ENCODE results near the gene ANKS1B.

ANKS1B gene

DNA sequence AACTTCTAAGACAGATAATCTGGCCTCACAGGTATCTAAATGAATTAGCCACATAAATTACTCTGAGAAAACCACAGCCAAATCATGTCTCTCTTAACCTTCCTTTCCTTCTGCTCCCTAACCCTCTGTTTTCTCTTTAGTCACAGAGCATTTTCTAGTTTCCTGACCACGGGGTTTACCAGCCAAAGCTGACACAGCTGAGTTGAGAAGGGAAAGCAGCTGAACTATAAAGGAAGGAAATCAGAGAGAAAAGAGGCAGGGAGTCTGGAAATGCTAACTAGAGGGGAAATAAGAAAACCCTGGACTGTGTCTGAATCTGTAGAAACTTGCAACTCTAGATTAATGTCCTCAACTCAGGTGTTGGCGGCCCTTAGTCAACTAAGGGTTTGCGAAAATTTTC, 24.4 kb downstream of the ANKS1B start:
- DNase-seq (ENCODE audit: low read depth in 2 of 2) = no peak

DNA sequence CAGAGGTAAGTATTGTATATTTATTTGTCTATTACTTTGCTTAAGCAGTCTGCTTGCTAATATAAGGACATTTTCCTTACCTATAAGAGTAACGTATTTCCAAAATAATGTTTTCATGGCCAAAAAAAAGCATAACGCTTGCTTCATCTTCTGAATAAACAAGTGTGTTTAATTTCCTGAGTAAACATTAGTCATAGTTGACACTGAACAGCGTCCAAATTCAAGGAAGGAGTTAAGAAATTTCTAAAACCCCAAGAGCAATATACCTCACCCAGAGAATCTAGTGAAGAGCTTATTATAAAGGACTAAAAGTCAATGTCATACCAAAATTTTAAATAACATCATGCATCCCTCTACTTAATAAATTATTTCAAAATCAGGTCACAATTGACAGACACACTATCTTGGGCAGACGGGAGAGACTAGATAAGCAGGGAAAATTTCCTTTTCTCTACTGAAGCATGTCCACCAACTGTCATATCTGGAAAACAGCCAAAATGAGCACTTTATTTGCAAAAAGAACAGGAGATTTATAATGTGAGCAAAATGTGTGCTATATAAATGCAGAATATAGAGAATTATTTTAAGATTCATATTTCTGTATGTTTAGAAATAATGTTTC, 25.1 kb downstream of the ANKS1B start:
- no peak for DNase-seq (ENCODE audit: low read depth in 2 of 2)

DNA sequence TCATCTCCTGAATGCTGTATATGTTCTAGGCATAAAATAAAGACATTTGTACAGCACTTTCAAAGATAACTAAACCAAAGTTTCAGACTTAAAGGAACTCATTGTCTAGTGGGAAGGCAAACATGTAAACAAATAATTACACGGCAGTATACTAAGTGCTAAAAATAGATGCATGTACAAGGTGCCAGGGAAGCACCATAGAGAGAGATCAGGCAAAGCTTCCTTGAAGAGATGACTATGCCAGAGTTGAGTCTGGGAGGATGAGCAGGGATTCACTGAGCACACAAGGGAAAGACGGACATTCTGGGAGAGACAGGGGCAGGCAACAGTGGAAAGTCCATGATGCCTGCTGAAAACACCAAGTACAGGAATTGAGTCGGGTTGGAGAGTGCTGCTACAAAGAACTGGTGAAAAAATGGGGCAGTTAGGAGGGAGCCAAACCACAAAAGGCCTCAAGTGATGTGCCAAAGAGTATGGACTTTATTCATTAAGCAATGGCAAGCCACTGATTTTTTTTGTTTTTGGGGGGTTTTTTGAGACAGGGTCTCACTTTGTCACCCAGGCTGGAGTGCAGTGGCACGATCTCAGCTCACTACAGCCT, 26.8 kb downstream of the ANKS1B start:
- DNase-seq (ENCODE audit: low read depth in 2 of 2) = no peak

DNA sequence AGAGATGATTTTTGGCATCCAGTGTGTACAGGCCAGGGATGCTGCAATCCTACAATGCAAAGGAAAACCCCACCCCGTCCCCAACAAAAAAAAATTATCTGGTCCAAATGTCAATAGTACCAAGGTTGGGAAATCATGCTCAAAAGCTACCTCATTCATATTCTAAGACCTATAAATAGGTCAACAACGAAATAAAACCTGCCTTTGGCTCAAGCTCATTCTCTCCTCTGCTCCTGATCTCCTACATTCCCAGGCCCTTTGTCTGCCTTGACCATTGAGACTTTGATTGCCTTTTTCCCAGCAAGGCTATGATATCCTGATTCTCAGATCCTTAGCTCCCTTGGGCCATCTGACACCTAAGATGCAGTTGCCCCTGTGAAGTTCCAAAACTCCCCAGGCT, 30.0 kb downstream of the ANKS1B start:
- no peak for DNase-seq (ENCODE audit: low read depth in 2 of 2)

DNA sequence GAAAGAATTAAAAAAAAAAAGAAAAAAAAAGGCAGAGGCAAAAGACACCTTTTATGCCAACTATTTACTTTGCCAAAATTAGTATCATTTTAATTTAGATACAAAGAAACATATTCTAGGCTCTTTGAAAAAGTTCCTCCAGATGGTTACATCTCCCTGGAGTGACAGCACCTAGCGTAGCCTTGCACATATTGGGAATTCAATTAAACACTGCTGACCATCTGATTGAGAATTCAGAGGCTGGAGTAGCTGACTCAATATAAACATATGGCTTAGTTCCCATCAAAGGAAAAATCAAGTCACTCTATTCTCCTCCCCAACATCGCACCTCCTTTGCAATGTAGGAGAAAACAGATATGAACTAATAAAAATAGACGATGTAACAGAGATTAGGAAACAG, 36.4 kb downstream of the ANKS1B start:
- DNase-seq (ENCODE audit: low read depth in 2 of 2) = no peak

DNA sequence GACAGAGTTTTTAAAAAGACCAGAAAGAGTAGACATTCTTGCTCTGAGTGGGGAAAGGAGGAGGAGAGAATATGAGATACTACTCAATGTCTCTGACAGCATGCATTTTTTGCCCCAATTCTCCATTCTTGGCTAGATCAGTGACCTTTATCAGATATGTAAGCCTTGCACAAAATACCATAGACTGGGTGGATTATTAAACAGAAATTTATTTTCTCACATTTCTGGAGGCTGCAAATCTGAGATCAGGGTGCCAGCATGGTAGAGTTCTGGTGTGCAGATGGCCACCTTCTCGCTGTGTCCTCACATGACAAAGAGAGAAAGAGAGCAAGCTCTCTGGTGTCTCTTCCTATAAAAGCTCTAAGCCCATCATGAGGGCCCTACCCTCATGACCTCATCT, 38.6 kb downstream of the ANKS1B start:
- DNase-seq (ENCODE audit: low read depth in 2 of 2) = no peak

DNA sequence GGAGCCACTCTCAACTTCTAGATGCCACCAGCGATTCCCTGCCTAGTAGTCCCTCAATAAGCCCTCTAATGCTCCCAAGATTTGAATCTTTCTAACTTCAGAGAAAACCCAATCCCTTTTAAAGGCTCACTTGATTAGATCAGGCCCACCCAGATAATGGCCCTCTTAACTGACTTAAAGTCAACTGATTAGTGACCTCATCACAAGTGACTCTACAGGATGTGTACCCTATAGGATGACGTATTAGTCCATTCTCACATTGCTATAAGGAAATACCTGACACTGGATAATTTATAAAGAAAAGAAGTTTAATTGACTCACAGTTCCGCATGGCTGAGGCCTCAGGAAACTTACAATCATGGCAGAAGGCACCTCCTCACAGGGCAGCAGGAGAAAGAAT, 49.1 kb downstream of the ANKS1B start:
- DNase-seq (ENCODE audit: low read depth in 2 of 2) = no peak

DNA sequence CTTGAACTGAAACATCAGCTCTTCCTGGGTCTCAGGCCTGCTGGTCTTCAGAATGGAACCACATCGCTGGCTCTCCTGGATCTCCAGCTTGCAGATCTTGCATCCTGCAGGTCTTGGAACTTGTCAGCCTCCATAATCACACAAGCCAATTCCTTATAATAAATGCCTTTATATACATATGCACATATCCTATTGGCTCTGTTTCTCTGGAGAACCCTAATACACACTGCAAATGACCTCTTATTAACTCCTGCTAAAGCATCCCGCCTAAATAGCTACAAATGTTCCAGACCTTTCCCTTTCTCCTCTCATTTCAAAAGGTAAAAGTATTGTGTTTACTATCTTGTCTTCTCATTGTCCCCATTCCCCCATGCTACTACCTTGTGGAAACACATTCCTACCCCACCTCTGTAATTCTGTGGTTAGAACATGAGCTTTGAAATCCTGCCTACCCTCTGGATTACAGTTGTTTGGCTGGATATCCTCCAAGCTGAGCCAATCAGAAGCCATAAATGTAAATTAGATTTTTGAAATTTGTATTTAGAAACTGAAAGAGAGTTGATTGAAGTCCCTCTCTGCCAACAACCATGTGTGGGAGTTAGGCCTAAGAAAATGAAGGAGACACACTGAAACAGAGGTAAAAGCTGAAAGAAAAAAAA, 58.1 kb downstream of the ANKS1B start:
- no peak for DNase-seq (ENCODE audit: low read depth in 2 of 2)

DNA sequence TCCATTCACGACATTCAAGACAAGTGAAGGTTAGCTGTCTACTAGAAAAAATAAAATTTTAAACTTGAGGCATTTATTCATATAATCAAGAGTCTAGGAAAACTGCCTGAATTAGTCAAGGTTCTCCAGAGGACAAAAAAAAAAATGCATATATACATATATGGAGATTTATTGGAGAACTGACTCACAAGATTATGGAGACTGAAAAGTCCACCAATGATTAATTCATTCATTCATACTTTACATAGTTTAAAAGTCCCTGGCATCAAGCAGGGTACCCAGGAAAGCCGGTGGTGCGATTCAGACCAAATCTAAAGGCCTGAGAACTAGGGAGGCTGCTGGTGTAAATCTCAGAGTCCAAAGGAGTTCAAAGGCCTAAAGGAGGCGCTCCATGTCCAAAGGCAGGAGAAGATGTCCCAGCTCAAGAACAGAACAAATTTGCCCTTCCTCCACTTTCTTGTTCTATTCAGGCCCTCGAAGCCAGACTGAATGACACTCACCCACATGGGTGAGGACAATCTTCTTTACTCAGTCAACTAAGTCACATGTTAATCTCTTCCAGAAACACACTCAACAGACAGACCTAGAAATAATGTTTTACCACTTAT, 64.3 kb downstream of the ANKS1B start:
- DNase-seq (ENCODE audit: low read depth in 2 of 2) = no peak

DNA sequence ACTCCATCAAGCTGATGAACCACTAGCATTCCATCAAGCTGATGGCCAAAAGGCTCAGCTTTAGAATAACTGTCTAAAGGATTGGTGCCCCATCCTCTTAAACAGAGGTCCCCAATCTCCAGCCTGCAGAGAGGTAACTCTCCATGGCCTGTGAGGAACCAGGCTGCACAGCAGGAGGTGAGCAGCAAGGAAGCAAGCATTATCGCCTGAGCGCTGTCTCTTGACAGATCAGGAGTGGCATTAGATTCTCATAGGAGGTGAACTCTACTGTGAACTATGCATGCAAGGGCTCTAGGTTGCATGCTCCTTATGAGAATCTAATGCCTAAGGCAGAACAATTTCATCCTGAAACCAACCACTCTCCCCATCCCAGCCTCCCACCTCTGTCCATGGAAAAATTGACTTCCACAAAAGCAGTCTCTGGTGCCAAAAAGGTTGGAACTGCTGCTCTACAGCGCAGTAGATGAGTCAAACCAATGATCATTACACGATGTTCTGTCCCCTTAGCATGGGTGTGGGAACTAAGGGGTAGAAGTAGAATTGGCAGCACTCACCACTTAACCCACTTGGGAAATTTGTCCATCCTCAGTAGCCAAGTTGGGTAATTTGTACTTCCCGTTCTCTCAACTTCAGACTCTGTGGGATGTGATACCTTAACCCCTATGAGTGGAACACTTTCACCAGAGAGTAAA, 66.9 kb downstream of the ANKS1B start:
- DNase-seq (ENCODE audit: low read depth in 2 of 2) = no peak

DNA sequence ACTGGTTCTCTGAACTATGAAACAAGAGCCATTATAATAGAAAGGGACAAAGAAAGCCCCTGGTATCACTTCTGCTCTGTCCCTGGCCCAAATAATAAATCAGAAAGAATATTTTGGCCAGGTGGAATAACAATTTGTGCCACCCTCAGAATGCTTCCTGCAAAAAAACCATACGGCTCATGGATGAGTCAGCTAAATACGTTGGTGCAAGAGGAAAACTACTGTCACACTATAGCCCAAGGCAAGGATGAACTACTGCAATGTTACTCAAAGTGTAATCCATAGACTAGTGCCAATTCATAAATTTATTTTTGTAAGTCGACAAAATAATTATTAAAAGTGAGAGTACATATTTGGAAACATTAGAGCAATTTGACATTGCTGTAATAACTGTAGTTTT, 68.2 kb downstream of the ANKS1B start:
- no peak for DNase-seq (ENCODE audit: low read depth in 2 of 2)

DNA sequence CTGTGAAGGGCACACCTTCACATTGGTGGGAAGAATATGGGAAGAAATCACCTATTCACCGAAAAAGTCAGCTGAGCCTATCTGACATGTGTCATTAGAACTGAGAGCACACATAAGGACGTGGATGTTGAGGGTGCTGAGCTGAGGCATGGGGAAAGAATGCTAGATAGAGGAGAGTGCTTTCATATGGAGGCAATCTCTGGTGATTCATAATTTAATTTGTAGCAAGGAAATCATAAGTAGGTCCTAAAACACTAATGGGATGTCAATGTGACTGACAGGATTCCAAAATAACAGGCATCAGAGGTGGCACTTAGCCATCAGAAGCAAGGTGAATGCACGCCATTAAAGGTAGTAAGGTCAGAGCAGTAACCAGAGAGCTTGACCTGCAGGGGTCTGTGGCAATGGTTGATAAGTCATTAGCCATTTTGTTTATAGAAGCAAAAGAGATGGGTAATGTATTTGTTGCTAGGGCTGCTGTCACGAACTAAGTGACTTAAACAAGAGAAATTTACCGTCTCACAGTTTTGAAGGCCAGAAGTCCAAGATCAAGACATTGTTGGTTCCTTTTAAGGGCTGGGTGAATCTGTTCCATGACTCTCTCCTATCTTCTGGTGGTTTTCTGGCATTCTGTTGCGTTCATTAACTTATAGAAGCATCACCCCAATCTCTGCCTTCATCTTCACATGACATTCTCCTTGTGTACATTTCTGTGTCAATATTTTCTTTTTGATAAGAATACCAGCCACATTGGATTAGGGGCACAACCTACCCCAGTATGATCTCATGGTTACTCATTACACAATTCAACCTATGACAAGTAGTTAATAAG, 69.3 kb downstream of the ANKS1B start:
- DNase-seq (ENCODE audit: low read depth in 2 of 2) = no peak

DNA sequence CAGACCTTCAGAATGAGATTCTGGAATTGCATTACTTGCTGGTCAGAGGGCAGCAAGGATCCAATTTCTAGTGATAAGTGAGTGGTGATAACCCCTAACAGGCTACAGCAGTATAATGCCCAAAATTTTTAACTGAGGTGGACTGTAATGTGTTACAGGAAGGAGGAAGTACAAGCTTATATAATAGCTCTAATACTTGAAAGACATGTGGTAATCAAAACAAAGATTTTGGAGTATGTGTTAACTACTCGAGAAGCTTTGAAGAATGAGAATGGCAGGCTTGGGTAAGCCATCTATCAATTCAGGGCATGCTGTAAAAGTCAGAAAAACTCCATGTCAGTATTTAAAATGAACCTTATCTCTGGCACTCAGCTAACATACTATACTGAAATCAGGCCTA, 70.5 kb downstream of the ANKS1B start:
- no peak for DNase-seq (ENCODE audit: low read depth in 2 of 2)

DNA sequence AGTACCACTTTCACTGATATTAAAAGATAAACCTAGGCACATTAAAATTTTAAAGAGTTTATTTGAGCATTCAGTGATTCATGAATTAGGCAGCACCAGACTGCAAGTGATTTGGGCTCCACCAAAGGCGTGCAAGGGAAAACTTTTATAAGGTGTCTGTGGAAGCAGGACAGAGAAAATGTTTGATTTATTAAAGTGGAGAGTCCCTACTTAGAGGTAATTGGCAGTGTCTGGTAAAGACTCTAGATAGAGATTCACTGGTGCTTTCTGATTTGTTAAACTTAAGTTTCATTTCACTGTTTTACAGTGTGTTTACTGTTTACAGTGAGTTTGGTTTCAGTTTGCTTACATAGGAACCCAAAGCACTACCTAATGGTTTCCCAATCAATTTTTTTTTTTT, 72.8 kb downstream of the ANKS1B start:
- DNase-seq (ENCODE audit: low read depth in 2 of 2) = no peak

DNA sequence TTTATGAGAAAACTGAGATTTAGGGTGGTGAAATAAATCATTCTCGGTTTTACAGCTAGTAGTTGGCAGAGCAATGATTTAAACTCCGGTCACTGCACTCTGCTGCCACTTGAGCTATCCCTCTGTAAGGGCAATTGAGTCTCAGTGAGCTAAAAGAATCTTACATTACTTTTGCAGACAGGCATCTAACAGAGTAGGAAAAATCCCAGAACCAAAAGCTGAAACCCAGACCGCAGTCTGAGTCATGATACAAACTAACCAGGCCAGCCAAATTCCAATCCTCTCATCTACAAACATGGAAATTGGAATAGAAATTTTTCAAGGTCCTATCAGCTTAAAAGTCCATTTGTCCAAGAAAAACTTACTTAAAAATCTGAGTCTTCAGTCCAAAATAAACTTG, 73.7 kb downstream of the ANKS1B start:
- DNase-seq (ENCODE audit: low read depth in 2 of 2) = no peak

DNA sequence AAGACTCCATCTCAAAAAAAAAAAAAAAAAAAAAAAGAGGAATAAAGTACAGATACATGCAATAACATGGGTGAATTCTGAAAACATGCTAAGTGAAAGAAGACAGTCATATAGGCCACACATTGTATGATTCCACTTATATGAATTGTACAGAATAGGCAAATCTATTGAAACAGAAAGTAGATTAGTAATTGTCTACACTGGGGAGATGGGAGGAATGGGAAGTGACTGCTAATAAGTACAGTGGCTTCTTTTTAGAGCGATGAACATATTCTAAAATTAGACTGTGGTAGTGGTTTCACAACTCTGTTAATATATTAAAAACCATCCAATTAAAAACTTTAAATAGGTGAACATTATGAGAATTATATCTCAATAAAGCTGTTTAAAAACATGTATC, 74.4 kb downstream of the ANKS1B start:
- no peak for DNase-seq (ENCODE audit: low read depth in 2 of 2)

DNA sequence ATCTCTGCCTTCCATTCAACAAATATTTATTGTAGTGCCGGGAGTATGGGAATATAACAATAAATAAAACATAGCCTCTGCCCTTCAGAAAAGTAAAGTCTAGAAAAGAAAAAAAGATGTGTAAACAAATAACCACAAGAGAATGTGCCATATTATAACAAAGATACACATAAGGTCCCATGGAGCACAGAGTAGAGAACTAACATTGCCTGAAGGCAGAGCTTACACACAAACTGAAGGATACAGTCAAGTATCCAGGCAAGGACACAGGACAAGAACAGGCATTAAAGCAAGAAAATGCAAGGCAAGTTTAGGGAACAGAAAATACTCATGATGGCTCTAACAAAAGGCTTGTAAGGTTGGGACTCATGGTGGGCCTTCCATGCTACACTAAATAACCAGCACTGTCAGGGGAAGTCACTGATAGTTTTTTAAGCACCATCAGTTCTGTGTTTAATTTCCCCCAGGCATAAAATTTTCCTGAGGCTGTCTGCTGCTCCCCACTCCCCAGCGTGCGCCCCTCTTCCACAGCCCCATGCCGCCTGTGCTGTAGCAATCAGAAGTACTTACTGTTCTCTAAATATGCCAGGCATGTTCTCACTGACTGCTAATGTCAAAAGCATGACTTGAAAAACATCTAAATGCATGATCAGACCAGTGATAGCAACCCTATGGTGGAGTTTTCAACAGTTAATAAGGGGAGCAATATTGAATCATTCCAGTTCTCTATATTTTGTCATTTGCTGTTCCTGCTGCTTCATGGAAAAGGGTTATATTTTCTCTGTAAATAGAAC, 77.8 kb downstream of the ANKS1B start:
- no peak for DNase-seq (ENCODE audit: low read depth in 2 of 2)

DNA sequence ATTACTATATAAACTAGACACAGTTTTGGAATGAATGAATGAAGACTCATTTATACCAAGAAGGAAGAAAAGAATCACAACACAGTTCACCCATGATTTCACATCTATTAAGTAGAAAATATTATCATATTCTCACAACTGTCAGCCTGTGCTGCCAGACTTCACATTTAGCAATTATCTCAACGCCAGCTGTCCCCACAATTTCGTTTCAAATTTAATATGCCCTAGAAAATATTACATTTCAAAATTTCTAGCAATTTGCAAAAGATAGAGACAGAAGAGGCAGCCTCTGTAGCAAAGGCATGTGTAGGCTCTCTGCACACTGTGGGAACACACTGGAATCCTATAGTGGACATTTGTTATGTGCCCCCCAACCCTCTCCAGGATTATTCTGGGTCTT, 83.6 kb downstream of the ANKS1B start:
- no peak for DNase-seq (ENCODE audit: low read depth in 2 of 2)

DNA sequence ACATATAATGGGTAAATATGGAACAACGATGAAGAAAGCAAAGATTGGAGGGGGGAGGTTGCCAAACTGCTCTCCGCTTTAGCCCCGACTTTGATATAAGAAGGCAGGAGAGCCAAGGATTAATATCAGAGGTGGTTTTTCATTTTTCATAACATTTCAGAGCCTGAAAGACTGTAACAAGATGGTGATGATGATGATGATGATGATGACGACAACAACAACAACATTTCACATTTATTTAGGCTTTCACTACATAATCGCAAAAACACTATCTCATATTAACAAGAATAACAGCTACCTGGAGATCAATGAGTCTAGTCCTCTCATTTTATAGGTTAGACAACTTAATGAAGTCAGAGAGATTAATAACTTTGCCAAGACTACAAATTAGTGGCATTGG, 86.1 kb downstream of the ANKS1B start:
- no peak for DNase-seq (ENCODE audit: low read depth in 2 of 2)

DNA sequence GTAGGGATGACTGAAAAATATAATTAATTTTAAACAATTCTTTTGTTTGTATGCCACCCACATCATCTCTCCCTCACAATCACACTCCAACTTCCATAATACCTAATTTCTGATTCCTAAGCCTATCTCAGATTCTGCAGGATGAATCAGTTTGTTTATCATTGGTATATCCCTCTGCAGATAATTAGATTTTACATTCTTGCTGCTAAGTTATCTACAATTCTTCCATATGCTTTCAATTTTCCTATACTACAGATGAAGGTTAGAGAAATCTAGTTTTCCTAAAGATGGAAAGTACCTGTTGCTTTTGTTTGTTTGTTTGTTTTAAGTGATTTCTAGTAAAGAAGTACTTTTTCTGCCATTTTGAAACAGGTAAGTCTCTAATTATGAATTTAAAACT, 105.3 kb downstream of the ANKS1B start:
- DNase-seq (ENCODE audit: low read depth in 2 of 2) = no peak

DNA sequence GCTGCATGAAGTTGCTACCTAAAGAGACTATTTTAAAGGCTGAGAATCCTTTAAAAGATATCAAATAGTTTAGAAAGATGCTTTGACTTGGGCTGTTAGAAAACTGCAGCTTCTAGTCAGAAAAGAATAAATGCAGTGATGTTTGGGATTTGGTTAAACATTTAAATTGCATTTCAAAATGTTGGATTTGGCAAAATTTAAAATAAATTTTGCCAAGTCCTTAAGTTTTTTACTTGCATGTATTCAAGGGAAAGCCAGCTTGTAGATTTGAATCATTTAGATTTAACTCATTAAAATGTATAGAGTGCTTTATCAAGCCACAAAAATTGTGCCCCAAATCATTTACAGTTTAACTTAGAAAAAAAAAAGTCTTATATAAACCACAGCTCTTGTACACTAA, 109.7 kb downstream of the ANKS1B start:
- no peak for DNase-seq (ENCODE audit: low read depth in 2 of 2)

Measured in activated CD4-positive, alpha-beta T cell treated with anti-CD3 and anti-CD28 coated beads for 24 hours (primary cell).